Measurements from ENCODE around the gene FAM174C. TPM values are rescaled to one million over a fixed set of nuclear protein-coding genes. Genes with fewer than 3 reads are reported as not detected.

FAM174C gene
- polyA plus RNA-seq, 3 donors = 32.8 to 56.2 (median 40.0) TPM

GRCh38 chr19:1288833-1289685, 13.7 kb downstream of the FAM174C start:
- DNase-seq = no peak
- WGBS (ENCODE audit: insufficient coverage) = 91% methylated on average over 38 of the region's 41 CpGs
- no peak overlapping the region for H3K4me3 ChIP-seq (replicated peaks in 1 of 3; ENCODE audit: low read depth in 2 of 3, low read length in 3 of 3)
- H3K9ac ChIP-seq (ENCODE audit: insufficient read depth, low read length, poor library complexity, severe bottlenecking) = no peak overlapping the region
- H2AFZ ChIP-seq (ENCODE audit: insufficient read depth, low read depth, low read length, poor library complexity, severe bottlenecking) = no peak overlapping the region
- H3K27ac ChIP-seq (ENCODE audit: low read depth in 1 of 2, low read length in 2 of 2) = no peak overlapping the region
- H3K27me3 ChIP-seq (ENCODE audit: control insufficient read depth in 2 of 2, insufficient read depth in 2 of 2, low read length in 2 of 2) = peaks cover 14 to 44% of the 10 kb centered on the region in 2 donors
- no peaks in the 10 kb centered on the region for H3K79me2 ChIP-seq (ENCODE audit: insufficient read depth, low read length)
- Mint-ChIP-seq H3K4me3 (no peak overlapping the region), H3K27ac (no peak overlapping the region), H3K4me1 (peaks cover 3% of the 10 kb centered on the region), H3K27me3 (ENCODE audit: low read depth in 3 of 3) (peaks cover 32 to 68% (median 46%) of the 10 kb centered on the region in 3 donors), H3K36me3 (peaks cover 0 to 7% of the 10 kb centered on the region in 2 donors), H3K9me3 (peaks cover 0 to 11% (median 5%) of the 10 kb centered on the region in 7 donors)
- no peaks in the 10 kb centered on the region for H3K4me1 ChIP-seq (ENCODE audit: control insufficient read depth in 1 of 2, insufficient read depth in 2 of 2, low read length in 2 of 2)
- TF ChIP-seq CTCF (IDR thresholded peaks at IDR 0.05) = no peak
- peaks cover 0 to 10% of the 10 kb centered on the region in 2 donors for H3K9me3 ChIP-seq (replicated peaks in 1 of 2; ENCODE audit: control insufficient read depth in 1 of 2, insufficient read depth in 1 of 2, low read length in 2 of 2)
- H3K36me3 ChIP-seq (replicated peaks in 1 of 2; ENCODE audit: control insufficient read depth in 1 of 2, insufficient read depth in 2 of 2, low read length in 2 of 2) = no peaks in the 10 kb centered on the region
- H4K20me1 ChIP-seq (ENCODE audit: insufficient read depth, low read length) = no peaks in the 10 kb centered on the region
- intact Hi-C loops (cut with micrococcal nuclease) = no loop called here
- no peak overlapping the region for H3K4me2 ChIP-seq (replicated peaks; ENCODE audit: extremely low read depth, low read length, poor library complexity, severe bottlenecking)

DNA sequence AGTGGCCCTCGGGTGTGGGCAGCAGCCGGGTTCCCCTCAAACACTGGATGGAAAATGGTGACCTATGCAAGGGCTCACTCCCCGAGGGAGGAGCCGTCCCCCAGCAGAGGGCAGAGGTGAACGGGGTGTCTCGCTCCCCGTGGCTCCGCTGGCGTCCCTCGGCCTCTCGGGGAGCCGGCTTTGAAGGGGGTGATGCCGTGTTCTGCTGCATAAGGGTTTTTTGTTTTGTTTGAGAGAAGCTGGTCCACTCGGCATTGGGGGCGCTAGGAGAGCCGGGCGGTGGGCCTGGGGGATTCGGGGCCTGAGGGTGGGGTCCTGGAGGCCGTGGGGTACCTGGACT, 14.3 kb downstream of the FAM174C start:
- Histone ChIP-seq H3K9ac (ENCODE audit: insufficient read depth, low read length, poor library complexity, severe bottlenecking) (no peak overlapping the region), H3K27ac (ENCODE audit: low read depth in 1 of 2, low read length in 2 of 2) (no peak overlapping the region), H3K36me3 (replicated peaks in 1 of 2; ENCODE audit: control insufficient read depth in 1 of 2, insufficient read depth in 2 of 2, low read length in 2 of 2) (no peaks in the 10 kb centered on the region), H3K9me3 (replicated peaks in 1 of 2; ENCODE audit: control insufficient read depth in 1 of 2, insufficient read depth in 1 of 2, low read length in 2 of 2) (peaks cover 0 to 10% of the 10 kb centered on the region in 2 donors), H3K79me2 (ENCODE audit: insufficient read depth, low read length) (no peaks in the 10 kb centered on the region), H3K4me2 (replicated peaks; ENCODE audit: extremely low read depth, low read length, poor library complexity, severe bottlenecking) (no peak overlapping the region), H2AFZ (ENCODE audit: insufficient read depth, low read depth, low read length, poor library complexity, severe bottlenecking) (no peak overlapping the region), H3K4me1 (ENCODE audit: control insufficient read depth in 1 of 2, insufficient read depth in 2 of 2, low read length in 2 of 2) (no peaks in the 10 kb centered on the region), H3K4me3 (replicated peaks in 1 of 3; ENCODE audit: low read depth in 2 of 3, low read length in 3 of 3) (no peak overlapping the region), H3K27me3 (ENCODE audit: control insufficient read depth in 2 of 2, insufficient read depth in 2 of 2, low read length in 2 of 2) (peaks cover 14 to 44% of the 10 kb centered on the region in 2 donors), H4K20me1 (ENCODE audit: insufficient read depth, low read length) (no peaks in the 10 kb centered on the region)
- intact Hi-C loops (cut with micrococcal nuclease) = no loop called here
- no peak overlapping the region for H3K4me3 Mint-ChIP-seq
- TF ChIP-seq CTCF (IDR thresholded peaks at IDR 0.05) = no peak
- peaks cover 29 to 68% (median 46%) of the 10 kb centered on the region in 3 donors for H3K27me3 Mint-ChIP-seq (ENCODE audit: low read depth in 3 of 3)
- no peak overlapping the region for H3K27ac Mint-ChIP-seq
- peaks cover 0 to 13% (median 5%) of the 10 kb centered on the region in 7 donors for H3K9me3 Mint-ChIP-seq
- peaks cover 0 to 4% of the 10 kb centered on the region in 2 donors for H3K36me3 Mint-ChIP-seq
- DNase-seq = no peak
- WGBS (ENCODE audit: insufficient coverage) = 86% methylated on average over 18 of the region's 19 CpGs
- peaks cover 5% of the 10 kb centered on the region for H3K4me1 Mint-ChIP-seq

All from CD14-positive monocyte (primary cell).